Psoas muscle (tissue), 8 donors: ENCODE results near the gene DLEU7. TPM values are rescaled to one million over a fixed set of nuclear protein-coding genes. Genes with fewer than 3 reads are reported as not detected.

ENCODE experiments used
- ATAC-seq, 4 donors: fragments of 200-7000 bp; cut with Tn5 transposase; one replicate each; pipeline ENCODE4 v1.9.1; 2020; ENCODE audit warnings: moderate library complexity in 3 of 4, mild to moderate bottlenecking in 2 of 4
- DNase-seq, 2 donors: peaks; one replicate each; pipeline ENCODE4 v3.0.0-alpha.2; 2020
- H3K27ac ChIP-seq: fragments of 200-600 bp; one replicate; pipeline ENCODE4 v1.8.0; 2022
- H3K27me3 ChIP-seq, 3 donors: fragments of 200-600 bp in 1 of 3; one replicate each; pipeline versions ENCODE4 v1.6.1 to v1.8.0; 2013 to 2022; ENCODE audit warnings: low read length in 2 of 3, mild to moderate bottlenecking in 2 of 3, moderate library complexity in 1 of 3; ENCODE audit not compliant: insufficient read depth in 3 of 3
- H3K36me3 ChIP-seq, 2 donors: fragments of 200-600 bp in 1 of 2; one replicate each; pipeline versions ENCODE4 v1.6.1 to v1.8.0; 2013 to 2022; ENCODE audit warnings: low read depth in 1 of 2, mild to moderate bottlenecking in 1 of 2, moderate library complexity in 1 of 2; ENCODE audit not compliant: insufficient read depth in 1 of 2
- H3K4me1 ChIP-seq: fragments of 200-600 bp; one replicate; pipeline ENCODE4 v1.8.0; 2022
- H3K4me3 ChIP-seq: fragments of 200-600 bp; one replicate; pipeline ENCODE4 v1.8.0; 2022; ENCODE audit warnings: mild to moderate bottlenecking
- H3K9me3 ChIP-seq: fragments of 200-600 bp; one replicate; pipeline ENCODE4 v1.8.0; 2022
- WGBS, 3 donors: extraction: QIAGEN DNeasy Blood & Tissue Kit; methylation state at CpG; one replicate each; pipeline versions ENCODE4 v1.1.6 to v1.1.7; 2013; 5-methylcytosine and 5-hydroxymethylcytosine counted together
- intact Hi-C, 2 donors: fragments of 100-400 bp; cut with DNase I; formaldehyde crosslinking; loops; one replicate each; pipeline versions ENCODE4 v1.11.0 to v1.14.2; 2022
- polyA plus RNA-seq, 3 donors: library from polyadenylated mRNA; stranded (reverse); fragments of 200-250 nt; gene quantifications; one replicate each; pipeline ENCODE4 v1.2.3, GENCODE V29; 2013
- total RNA-seq, 4 donors: library from RNA; stranded (reverse); fragmentation: NEBNext Ultra II Directional in 2 of 4; extraction: Animal tissue kit (Norgen Biotek cat#: 25700) in 2 of 4; gene quantifications; one replicate each; pipeline versions ENCODE4 v1.2.1 to v1.2.4, GENCODE V29; 2021 to 2023
- TF ChIP-seq, protein P1 (sequence below): fragments of 200-600 bp; IDR thresholded peaks from one replicate; pipeline ENCODE4 v1.8.0; 2022; ENCODE audit warnings: antibody characterized with exemption
- donor health status: healthy with polysubstance abuse.
- donor health status: DM: no; HTN: no; CAD: no; lungs with moderate emphysema.
- donor health status: Bipolar disorder and iron deficiency.
- donor health status: healthy.
- donor health status: DM: yes; HTN: yes; CAD: no.
- donor health status: DM: no; HTN: no; CAD: no.
- donor health status: DM: no; HTN: no; CAD: no.
- donor health status: DM: yes; HTN: yes; CAD: no.

The DLEU7 gene
- total and polyA plus RNA-seq, 7 donors = 0.03 to 0.15 (median 0.05) TPM; not detected in 4

GRCh38 chr13:50873991-50874390, 30.5 kb upstream of the DLEU7 start:
- intact Hi-C loops = no loop called here
- Histone ChIP-seq H3K9me3 (no peaks in the 10 kb centered on the region), H3K4me3 (no peak overlapping the region), H3K36me3 (no peaks in the 10 kb centered on the region), H3K27me3 (no peaks in the 10 kb centered on the region), H3K27ac (no peak overlapping the region), H3K4me1 (no peaks in the 10 kb centered on the region)
- TF ChIP-seq, protein P1, sequence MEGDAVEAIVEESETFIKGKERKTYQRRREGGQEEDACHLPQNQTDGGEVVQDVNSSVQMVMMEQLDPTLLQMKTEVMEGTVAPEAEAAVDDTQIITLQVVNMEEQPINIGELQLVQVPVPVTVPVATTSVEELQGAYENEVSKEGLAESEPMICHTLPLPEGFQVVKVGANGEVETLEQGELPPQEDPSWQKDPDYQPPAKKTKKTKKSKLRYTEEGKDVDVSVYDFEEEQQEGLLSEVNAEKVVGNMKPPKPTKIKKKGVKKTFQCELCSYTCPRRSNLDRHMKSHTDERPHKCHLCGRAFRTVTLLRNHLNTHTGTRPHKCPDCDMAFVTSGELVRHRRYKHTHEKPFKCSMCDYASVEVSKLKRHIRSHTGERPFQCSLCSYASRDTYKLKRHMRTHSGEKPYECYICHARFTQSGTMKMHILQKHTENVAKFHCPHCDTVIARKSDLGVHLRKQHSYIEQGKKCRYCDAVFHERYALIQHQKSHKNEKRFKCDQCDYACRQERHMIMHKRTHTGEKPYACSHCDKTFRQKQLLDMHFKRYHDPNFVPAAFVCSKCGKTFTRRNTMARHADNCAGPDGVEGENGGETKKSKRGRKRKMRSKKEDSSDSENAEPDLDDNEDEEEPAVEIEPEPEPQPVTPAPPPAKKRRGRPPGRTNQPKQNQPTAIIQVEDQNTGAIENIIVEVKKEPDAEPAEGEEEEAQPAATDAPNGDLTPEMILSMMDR = no peak
- ATAC-seq (no peak), DNase-seq (no peak)
- 91 to 92% (median 92%) methylated on average over 2 of the region's 2 CpGs for WGBS, 3 donors

DNA sequence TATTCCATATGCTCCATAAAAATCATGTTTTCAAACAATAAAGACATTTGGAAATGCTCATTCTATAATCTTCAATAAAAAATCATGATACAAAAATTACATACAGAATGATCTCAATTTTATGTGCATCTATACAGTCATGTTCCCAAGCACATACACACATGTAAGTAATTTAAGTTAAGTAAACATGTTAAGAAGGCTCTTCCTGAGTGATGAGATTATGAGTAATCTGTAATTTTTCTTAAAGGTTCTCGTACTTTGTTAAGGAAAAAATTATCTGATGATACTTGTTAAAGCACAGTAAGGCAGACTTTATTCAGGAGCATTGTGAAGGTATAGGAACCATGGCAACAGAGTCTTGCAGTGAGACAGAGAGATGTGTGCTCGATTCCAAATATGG, 30.0 kb upstream of the DLEU7 start:
- TF ChIP-seq, protein P1 = no peak

DNA sequence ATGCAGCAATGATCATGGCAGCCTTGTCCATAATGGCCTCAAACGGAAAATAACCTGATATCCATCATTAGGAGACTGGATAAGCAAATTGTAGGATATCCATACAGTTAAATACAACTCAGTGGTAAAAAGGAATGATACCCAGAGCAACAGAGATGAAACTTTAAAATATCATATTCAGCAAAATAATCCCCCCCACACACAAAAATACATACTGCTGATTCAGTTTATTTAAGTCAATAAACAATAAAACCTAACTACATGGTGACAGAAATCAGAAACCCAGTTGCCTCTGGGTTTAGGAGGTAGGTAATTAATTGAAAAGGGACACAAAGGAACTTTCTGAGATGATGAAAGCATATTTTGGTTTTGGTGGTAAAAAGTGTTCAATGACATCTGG, 27.9 kb upstream of the DLEU7 start:
- intact Hi-C loops = no loop called here
- Histone ChIP-seq H3K27me3 (no peaks in the 10 kb centered on the region), H3K27ac (no peak overlapping the region), H3K4me1 (no peaks in the 10 kb centered on the region), H3K9me3 (no peaks in the 10 kb centered on the region), H3K4me3 (no peak overlapping the region), H3K36me3 (no peaks in the 10 kb centered on the region)
- no peak for ATAC-seq
- WGBS, 3 donors = 88 to 96% (median 94%) methylated on average over 1 of the region's 1 CpG
- no peak for DNase-seq
- TF ChIP-seq, protein P1 = no peak

More for the DNA sequence above, 30.0 kb upstream of the DLEU7 start:
- Histone ChIP-seq H3K36me3 (no peaks in the 10 kb centered on the region), H3K27me3 (no peaks in the 10 kb centered on the region), H3K27ac (no peak overlapping the region), H3K9me3 (no peaks in the 10 kb centered on the region), H3K4me1 (no peaks in the 10 kb centered on the region), H3K4me3 (no peak overlapping the region)
- ATAC-seq (no peak), DNase-seq (no peak)
- intact Hi-C loops = no loop called here
- 72 to 77% (median 72%) methylated on average over 2 of the region's 2 CpGs for WGBS, 3 donors

GRCh38 chr13:50867637-50867945, 24.1 kb upstream of the DLEU7 start:
- TF ChIP-seq, protein P1 = no peak
- Histone ChIP-seq H3K36me3 (no peaks in the 10 kb centered on the region), H3K4me3 (no peak overlapping the region), H3K4me1 (no peaks in the 10 kb centered on the region), H3K9me3 (no peaks in the 10 kb centered on the region), H3K27me3 (no peaks in the 10 kb centered on the region), H3K27ac (no peak overlapping the region)
- 58 to 69% (median 65%) methylated on average over 3 of the region's 3 CpGs for WGBS, 3 donors
- no peak for ATAC-seq
- no peak for DNase-seq
- intact Hi-C loops = no loop called here

DNA sequence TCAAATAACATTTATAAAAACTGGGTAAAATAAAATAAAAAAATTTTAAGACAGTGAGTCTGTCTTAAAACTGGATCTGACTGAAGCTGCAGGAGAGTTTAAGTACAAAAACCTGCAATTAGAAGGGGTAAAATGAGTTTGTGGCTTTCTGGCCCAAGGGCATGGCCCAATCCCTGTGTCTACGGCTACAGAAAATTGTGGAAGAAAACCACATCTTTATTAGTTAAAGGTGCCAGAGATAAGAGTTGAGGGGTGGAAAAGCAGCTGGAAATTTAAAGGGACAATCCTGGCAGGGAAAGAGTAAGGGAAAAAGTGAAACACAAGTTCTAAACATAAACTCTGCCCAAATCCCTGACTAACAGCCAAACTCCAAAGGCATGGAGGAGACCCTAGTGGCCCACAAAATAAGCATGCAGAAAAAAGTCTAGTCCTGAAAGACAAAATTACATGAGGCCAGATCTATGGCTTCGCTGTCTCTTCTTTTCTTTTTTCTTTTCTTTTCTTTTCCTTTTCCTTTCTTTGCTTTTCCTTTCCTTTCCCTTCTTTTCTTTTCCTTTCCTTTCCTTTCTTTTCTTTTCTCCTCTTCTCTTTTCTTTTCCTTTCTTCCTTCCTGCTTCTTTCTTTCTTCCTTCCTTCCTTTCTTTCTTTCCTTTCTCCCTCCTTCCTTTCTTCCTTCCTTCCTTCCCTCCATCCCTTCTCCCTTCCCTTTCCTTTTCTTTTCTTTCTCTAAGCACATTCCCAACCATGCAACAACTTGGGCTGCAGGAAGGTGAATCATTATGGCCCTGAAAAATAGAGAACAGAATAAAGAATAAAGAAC, 23.5 kb upstream of the DLEU7 start:
- Histone ChIP-seq H3K27me3 (no peaks in the 10 kb centered on the region), H3K4me1 (no peaks in the 10 kb centered on the region), H3K4me3 (no peak overlapping the region), H3K36me3 (no peaks in the 10 kb centered on the region), H3K9me3 (no peaks in the 10 kb centered on the region), H3K27ac (no peak overlapping the region)
- ATAC-seq (no peak), DNase-seq (no peak)
- intact Hi-C loops = no loop called here
- TF ChIP-seq, protein P1 = no peak
- 78 to 86% (median 83%) methylated on average over 2 of the region's 2 CpGs for WGBS, 3 donors
